NCI-H524 treated with DMSO at 0.1 percent for 48 hours (cell line): Measurements from ENCODE around the gene RAX.
"Not testable (repeated sequence)": the region's sequence is repeated elsewhere in the genome, so short reads cannot be mapped to it uniquely, and the experiment has no call there.

ENCODE experiments used
- DNase-seq: peaks from one replicate; lab custom pipeline; 2025; lab: John Stamatoyannopoulos, UW

Gene RAX

DNA sequence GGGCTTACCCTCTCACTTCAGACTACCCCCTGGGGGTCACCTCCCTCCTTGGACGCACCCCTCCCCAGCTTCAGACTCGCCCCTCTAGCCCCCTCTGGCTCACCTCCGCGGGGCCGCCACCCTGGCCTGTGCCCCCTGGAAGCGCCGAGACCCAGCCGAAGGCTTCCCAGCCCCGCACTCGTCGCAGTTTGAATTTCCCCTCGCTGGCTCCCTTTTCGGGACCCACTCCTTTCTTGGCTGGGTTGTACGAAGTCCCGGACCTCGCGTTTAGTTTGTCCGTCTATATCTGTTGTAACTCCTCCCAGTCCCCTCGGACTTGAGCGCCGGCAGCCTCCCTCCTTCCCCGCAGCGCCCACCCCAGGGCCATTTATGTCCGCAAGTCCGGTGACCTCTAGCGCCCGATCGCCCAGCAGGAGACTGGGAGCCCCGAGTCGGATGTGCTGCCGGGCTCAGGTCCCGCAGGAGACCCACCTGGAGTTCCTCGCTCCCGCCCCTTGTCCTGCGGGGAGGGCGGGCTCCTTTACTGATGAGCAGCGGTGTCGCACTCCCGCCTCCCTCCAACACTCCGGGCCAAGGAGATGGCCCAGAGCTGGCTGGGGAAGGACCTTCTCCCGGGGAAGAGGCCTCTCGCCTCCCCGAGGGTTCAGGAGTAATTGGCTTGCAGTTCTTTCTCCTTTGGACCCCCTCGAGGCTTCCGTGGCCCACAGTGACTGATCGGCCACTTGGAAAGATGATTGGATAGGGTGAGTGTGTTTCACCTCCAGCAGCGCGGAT is 692 bp upstream of the RAX start:
- no peak for DNase-seq

DNA sequence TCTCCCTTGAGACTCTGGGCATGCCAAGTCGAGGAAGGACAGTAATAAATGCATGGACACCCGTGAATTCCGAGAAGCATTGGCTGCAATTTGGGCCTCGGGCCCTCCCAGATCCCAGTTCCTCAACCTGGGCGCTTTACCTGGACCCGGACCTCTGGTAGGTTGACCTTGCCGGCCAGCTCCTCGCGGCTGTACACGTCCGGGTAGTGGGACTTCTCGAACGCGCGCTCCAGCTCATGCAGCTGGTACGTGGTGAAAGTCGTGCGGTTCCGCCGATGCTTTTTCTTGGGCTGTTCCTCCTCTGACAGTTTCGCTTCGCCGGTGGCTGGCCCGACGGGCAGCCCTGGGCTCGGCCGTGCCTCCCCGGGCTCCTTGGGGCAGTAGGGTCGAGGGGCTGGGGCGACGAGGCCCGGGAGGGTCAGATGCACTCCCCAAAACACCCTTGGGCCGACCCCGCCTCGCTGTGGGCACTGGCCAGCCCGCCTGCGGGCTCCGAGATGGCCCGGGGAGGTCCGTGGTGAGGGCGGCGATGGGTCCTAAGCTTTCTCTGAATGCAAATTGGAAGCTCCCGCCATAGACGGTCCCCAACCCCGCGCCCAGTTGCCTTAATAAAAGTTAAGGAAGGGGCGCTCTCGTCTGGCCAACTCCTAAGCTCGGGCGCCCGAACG is 899 bp downstream of the RAX start:
- no peak for DNase-seq

GRCh38 chr18:59271606-59272220 is 1.5 kb downstream of the RAX start:
- no peak for DNase-seq

- no peak for DNase-seq
These were observed 2.5 kb downstream of the RAX start for GRCh38 chr18:59270689-59271257.

- DNase-seq: no peak
These were observed 3.6 kb downstream of the RAX start for GRCh38 chr18:59269563-59270119.

DNA sequence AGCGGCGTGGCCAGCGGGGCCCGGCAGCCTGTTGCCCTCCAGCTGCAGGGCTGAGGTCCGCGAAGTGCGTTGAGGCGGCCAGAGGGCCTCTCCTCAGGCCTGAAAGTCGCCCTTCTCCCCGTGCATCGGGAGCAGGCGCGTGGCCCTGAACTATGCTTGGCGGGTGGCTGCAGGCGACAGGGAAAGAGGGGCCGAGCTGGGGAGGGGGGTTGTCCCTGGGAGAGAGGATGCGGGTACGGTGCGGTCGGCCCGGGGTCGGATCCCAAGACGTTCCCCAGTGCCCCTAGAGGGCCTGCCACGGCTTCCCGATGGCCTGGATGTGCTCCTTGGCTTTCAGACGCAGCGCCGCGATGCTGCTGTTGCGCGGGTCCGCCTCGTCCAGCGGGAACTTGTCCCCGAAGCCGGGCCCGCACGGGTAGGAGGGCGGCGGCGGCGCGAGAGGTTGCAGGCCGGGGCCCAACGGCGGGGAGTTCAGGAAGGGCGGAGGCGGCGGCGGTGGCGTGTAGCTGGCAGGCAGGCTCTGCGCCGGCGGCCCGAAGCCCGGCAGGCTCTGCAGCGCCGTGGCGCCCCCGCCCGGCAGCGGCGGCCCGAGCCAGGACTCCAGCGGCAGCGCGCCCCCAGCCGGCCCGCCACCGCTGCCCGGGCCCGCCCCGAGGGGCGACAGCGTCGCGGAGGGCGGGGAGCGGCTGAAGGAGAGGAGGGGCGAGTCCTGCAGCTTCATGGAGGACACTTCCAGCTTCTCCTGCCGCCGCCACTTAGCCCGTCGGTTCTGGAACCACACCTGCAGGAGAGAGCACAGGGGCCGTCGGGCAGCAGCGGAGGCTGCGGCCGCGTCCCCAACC is 4.3 kb downstream of the RAX start:
- no peak for DNase-seq

GRCh38 chr18:59268127-59268720 is 5.0 kb downstream of the RAX start:
- DNase-seq: no peak

DNA sequence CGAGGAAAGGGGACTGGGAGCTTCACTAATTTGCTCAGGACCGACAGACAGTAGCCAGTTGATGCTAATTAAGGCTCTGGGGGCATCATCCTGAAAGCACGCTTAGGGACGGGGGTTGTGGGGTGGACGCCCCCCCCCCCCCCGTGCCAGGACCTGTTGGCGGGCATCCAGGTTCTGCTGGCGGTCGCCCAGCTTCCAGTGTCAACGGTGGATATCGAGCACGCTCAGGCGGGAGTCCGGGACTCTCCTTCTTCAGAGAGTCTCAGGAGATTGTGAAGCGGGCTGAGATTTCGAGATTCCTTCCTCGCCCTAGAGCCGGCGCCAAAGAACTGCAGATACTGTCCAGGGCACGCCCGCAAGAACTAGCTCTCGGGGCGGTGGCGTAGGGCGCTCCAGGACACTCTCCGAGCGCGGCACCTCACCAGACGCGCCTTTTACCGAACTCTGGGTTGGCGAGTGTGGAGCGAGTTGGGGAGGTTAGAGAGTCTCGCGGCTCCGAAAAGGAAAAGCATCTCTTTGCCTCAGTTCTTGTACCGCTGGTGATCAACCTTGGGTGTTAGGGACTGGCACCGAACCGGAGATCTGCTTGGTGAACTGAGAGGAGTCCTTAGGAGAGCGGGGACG is 5.6 kb downstream of the RAX start:
- DNase-seq: no peak

GRCh38 chr18:59266886-59267502 is 6.3 kb downstream of the RAX start:
- no peak for DNase-seq

DNA sequence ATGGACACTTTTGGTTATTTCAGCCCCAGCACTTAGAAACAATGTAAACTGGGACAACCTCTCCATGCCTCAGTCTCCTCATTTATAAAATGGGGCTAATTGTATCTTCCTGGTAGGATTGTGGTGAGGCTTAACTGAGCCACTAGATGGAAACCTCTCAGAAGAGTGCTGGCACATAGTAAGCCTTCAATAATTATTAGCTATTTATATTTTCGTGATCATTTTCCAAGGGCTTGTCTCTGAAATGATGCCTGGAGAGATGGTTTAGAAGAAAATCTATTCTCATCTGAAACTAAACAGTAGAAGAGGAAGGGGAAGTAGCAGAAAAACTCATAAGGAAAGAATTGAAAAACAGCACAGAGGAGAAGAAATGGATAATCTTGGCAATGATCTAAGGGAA is 6.8 kb downstream of the RAX start:
- DNase-seq: no peak

DNA sequence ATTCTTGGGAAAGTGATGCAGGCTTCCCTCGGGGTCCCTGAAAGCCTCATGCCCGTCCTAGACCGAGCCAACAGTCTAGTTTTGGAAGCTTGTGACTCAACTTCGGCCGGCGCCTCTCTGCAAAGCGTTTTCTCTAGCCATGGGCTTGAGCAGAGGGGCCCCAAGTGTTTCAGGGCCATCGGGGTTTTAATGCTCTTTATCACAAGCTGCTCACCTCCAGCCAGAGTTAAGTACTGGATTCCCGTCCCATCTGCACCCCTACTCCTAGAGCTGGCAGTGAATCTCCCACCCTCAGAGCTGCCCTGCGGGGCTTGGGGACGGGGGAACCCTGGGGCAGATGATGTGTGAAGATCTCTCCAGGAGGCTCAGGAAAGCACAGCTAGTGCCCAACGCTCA is 7.3 kb downstream of the RAX start:
- DNase-seq: no peak

GRCh38 chr18:59265246-59265973 is 7.8 kb downstream of the RAX start:
- DNase-seq: no peak

GRCh38 chr18:59264651-59265245 is 8.5 kb downstream of the RAX start:
- DNase-seq: no peak

GRCh38 chr18:59264121-59264571 is 9.1 kb downstream of the RAX start:
- DNase-seq: no peak

- DNase-seq: no peak
These were observed 9.6 kb downstream of the RAX start for GRCh38 chr18:59263661-59264060.

- not testable (repeated sequence) for DNase-seq
These were observed 11.0 kb downstream of the RAX start for GRCh38 chr18:59262243-59262642.

- not testable (repeated sequence) for DNase-seq
These were observed 11.4 kb downstream of the RAX start for GRCh38 chr18:59261842-59262241.

DNA sequence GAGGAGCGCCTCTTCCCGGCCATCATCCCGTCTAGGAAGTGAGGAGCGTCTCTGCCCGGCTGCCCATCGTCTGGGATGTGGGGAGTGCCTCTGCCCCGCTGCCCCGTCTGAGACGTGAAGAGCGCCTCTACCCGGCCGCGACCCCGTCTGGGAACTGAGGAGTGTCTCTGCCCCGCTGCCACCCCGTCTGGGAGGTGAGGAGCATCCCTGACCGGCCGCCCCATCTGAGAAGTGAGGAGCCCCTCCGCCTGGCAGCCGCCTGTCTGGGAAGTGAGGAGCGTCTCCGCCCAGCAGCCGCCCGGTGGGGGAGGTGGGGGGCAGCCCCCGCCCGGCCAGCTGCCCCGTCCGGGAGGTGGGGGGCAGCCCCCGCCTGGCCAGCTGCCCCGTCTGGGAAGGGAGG is 17.8 kb downstream of the RAX start:
- DNase-seq: not testable (repeated sequence)

DNA sequence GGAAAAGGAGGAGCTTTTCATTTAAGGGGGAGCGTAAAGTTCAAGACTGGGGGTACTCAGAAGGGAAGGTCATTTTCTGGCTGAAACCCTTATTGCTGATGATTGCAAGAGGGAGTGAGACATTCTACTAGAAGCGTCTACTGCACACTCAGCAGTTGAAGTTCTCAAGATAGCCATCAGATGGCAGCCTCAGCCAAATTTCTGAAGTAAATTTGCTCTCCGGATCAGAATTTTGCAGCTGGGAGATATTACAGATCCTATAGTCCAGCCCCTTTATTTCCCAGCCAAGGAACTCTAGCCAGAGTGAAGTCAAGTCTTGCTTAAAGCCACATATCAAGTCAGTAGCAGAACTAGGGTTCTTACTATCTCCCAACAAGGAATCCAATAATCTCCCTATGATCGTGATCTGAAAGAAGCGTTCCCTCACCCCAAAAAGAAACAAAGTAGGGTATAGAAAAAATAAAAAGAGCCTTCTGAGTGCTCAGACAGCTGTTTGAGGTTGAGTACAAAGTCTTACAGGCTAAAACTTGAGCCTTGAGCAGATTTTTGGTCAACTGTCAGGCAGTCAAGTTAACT is 24.0 kb downstream of the RAX start:
- no peak for DNase-seq
